Epithelial cell of prostate (primary cell): ENCODE data around the gene AMMECR1.

Source experiments
- DNase-seq: peaks from one replicate; pipeline ENCODE4 v3.0.0-alpha.2; 2011; ENCODE audit warnings: low read depth, low spot score
- H3K27ac ChIP-seq: fragments of 450-650 bp; 2 replicates; pipeline ENCODE4 v1.5.1; 2017; ENCODE audit warnings: mild to moderate bottlenecking

The AMMECR1 gene

DNA sequence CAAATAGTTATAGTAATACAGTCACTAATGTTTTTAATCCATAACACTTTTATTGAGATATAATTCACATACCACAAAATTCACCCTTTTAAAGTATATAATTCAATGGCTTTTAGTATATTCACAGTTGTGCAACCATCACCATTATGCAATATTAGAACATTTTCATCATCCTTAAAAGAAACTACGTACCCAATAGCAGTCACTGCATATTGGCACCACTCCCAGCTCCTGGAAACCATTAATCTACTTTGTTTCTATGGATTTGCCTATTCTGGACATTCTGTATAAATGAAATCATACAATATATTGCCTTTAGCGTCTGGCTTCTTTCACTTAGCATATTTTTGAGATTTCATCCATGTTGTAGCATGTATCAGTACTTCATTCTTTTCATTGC lies 99.3 kb downstream of the AMMECR1 start:
- DNase-seq = no peak
- H3K27ac ChIP-seq = peak overlapping the region; percentile 79

- no peak overlapping the region for H3K27ac ChIP-seq
- no peak for DNase-seq
Observed at GRCh38 chrX:110216027-110216426, 101.9 kb downstream of the AMMECR1 start.

DNA sequence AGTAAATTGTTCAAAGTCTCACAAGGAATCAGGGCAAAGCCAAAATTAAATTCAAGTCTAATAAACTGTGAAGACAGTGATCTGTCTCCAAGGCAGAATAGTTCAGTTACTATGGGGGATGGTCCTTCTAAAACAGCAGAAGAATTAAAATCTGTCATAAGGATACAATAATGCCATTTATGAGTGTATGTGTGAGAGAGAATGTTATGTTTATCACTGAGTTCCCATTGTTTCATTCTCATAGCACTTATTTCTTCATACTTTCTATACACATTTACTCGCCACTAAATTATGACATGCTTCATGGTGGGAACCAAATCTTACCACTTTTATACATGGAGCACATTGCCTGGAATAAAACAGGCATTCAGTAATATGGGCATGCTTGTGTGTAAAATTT lies 102.5 kb downstream of the AMMECR1 start:
- no peak overlapping the region for H3K27ac ChIP-seq
- DNase-seq = no peak

DNA sequence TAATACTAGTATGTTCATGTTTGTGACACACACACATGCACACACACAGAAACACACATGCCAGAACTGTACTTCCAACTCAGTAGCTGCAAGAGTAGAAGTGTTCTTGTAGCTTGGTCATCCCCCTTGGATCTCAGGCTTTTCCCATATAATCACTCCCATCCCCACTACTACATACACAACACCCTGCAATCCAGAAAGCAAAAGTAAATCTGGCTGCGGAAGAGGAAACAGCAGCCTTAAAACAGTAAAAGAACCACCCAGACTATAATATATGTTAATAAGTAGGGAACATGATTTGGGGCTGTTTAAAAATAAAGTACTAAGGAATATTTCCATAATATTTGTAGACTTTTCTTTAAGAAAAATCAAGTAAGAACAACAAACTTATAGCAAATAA lies 103.2 kb downstream of the AMMECR1 start:
- H3K27ac ChIP-seq = no peak overlapping the region
- no peak for DNase-seq

DNA sequence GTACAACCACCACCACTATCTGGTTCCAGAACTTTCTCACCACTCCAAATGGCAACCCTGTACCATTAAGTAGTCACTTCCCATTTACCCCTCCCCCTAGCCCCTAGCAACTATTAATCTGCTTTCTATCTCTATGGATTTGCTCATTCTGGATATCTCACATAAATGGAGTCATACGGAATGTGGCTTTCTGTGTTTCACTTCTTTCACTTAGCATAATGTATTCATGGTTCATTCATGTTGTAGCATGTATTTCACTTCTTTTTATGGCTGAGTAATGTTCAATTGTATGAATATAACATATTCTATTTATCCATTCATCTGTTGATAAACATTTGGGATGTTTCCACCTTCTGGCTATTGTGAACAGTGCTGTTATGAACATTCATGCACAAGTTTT lies 104.7 kb downstream of the AMMECR1 start:
- no peak for DNase-seq
- peak overlapping the region; percentile 13 for H3K27ac ChIP-seq

GRCh38 chrX:110212299-110212698 lies 105.6 kb downstream of the AMMECR1 start:
- H3K27ac ChIP-seq = peak overlapping the region; percentile 79
- no peak for DNase-seq

GRCh38 chrX:110211340-110211739 lies 106.5 kb downstream of the AMMECR1 start:
- H3K27ac ChIP-seq = peak overlapping the region; percentile 79
- no peak for DNase-seq

GRCh38 chrX:110210417-110211139 lies 107.3 kb downstream of the AMMECR1 start:
- DNase-seq = no peak
- H3K27ac ChIP-seq = peak overlapping the region; percentile 79

DNA sequence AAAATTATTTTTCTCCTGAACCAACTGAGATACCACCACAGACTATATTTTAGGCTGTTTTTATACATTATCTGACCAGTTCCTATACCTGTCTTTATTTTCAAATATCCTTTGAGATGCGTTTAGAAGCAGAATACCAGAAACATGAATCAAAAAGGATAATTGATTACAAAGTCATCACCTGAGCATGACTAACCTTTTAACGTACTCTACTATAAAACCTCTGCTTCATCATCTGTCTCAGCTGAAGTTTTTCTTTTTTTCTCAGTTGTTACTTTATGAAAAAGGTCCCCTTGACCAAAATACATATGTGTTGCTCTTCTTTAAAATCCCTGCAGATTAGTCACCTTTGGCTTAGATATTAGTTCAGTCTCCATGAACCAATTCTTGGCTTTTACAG lies 109.8 kb downstream of the AMMECR1 start:
- DNase-seq = no peak
- H3K27ac ChIP-seq = peak overlapping the region; percentile 79

GRCh38 chrX:110204986-110205385 lies 112.9 kb downstream of the AMMECR1 start:
- no peak for DNase-seq
- peak overlapping the region; percentile 29 for H3K27ac ChIP-seq

DNA sequence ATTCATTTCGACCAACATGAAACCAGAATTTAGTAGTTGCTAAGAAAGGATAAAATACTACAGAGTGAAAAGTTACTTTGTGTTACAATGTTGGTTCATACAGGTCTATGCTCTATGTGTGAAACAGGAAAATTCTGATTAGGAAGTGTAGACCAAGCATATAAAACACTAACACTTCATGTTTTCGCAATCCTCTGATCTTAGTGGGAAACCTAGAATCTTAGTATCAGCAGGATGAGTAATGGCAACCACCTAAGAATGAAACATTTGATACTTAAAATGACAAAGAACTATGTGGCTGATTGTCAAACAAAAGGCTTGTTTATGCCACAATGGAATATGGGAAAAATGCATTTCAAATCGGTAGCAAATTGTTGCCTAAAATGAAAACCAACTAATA lies 116.1 kb downstream of the AMMECR1 start:
- no peak overlapping the region for H3K27ac ChIP-seq

GRCh38 chrX:110194977-110195376 lies 122.9 kb downstream of the AMMECR1 start:
- no peak for DNase-seq
- H3K27ac ChIP-seq = no peak overlapping the region

More for the DNA sequence above, 116.1 kb downstream of the AMMECR1 start:
- DNase-seq = no peak

- DNase-seq = no peak
- no peak overlapping the region for H3K27ac ChIP-seq
Observed at GRCh38 chrX:110192516-110192915, 125.4 kb downstream of the AMMECR1 start.

GRCh38 chrX:110188701-110189558 lies 129.0 kb downstream of the AMMECR1 start:
- H3K27ac ChIP-seq = no peak overlapping the region
- DNase-seq = no peak

DNA sequence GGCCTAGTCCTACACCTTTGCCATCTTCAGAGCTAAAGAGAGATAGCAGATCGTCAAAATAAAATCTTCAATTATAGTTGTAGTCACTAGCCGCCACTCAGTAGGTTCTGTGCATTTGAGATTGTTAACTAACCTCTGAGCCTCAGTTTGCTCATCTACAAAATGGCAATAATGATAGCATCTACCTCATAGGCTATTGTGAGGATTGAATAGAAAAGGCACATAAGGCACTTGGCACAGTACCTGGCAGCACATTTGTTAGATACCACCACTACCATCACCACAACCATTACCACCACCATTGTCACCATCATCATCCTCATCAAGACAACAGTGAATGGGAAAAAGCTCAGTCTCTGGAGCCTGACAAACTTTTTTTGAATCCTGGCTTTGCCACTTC lies 134.6 kb downstream of the AMMECR1 start:
- no peak for DNase-seq
- no peak overlapping the region for H3K27ac ChIP-seq

DNA sequence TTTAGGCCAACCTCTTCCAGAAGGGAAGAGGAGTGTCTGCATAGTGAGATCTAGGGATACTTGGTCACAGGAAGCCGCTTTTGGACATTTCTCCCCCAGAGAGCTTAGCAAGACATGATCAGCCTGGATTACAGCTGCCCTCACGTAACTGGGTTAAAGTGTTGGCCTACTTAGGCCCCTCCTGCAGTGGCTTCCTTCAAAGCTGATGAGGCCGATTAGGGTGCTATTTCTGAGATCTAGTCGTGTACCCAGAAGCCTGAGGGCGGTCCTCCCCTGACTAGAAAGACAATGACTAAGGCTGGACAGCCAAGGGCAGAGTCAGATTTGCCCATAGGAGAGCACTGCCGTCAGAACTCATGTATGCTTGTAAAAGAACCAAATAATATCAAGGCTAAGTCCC lies 135.0 kb downstream of the AMMECR1 start:
- peak overlapping the region; percentile 72 for H3K27ac ChIP-seq
- no peak for DNase-seq

- H3K27ac ChIP-seq = peak overlapping the region; percentile 72
- no peak for DNase-seq
Observed at GRCh38 chrX:110182362-110182761, 135.5 kb downstream of the AMMECR1 start.

DNA sequence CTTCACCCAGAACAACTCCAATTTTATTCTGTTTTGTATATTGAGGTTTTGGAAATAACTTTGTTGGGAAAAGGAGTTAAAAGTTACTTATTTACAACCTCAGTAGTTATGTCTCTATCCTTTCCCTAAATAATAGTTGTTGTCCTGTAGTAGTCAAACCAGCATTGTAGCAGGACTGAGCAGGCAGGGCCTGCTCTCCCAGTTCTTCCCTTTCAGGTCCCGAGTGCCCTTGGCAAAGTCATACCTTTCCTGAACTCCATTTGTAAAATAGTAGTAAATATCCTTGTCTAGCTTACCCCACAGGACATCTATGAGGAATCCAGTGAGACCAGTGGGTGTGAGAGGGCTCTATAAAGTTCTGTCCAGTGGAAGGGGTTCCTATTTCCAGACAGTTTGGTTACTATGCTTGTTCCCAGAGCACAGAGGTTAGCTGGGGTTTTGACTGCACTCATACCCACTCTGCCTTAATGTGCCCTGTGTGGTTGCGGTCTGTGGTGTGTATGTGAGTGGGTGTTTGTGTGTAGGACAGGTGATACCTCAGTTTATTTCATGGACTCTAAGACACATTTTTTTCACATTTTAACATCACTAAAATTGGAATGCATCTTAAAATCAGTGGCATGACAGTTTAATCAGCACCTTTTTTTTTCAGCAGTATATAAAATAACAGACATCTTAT lies 136.3 kb downstream of the AMMECR1 start:
- DNase-seq = no peak
- peak overlapping the region; percentile 72 for H3K27ac ChIP-seq

DNA sequence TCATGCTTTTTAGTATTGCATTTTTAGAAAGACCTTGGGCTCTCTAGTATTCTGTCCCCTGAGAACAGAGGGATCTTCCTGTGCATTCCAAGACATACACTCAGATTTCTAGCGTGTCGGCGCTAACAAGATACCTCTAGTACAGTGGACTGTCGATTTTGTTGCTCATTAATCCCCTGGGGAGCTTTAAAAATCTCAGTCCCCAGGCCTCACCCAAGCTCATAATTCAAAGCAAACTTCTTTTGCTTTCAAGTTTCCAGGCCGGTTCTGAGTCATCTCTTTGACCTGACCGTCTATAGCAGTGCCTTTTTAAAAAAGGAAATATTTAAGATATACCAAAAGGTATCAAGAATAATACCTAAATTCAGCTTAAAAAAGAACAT lies 137.0 kb downstream of the AMMECR1 start:
- no peak for DNase-seq
- H3K27ac ChIP-seq = peak overlapping the region; percentile 72

DNA sequence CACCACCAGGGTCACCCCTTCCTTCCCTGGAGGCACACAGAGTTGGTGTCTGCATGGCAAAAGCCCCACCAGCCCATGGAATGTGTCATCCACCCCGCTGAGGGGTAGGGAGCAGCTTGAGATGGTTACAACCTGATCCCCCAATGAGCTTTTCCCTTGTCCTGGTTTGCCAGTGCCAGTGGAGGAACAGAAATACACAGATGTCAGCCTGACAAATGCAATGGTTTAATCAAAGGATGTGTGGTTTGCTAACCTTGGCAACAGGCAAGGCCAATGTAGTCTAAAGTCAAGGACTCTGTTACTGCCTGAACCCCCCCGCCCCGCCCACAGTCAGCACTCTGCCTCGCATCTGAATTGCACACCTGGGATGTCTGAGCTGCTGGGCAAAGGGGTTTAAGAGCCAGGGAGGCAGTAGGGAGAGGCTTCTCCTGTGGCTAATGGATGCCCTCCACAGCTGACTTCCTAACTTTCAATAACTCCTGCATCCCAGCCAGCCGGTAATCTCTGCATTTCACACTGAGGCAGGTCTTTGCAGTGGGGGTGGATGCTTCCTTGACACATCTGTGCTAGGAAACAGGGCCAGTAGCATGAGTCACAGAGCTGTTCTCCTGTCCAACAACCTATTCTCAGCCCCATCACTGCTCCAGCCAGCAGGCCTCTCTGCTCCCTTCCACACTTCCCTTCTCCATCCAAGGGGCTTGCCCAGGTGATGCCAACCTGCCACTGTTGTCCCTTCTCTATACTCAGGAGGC lies 137.5 kb downstream of the AMMECR1 start:
- DNase-seq = no peak
- H3K27ac ChIP-seq = peak overlapping the region; percentile 72
